Thyroid gland (tissue), 4 donors: ENCODE data around the gene CDC27. TPM values are rescaled to one million over a fixed set of nuclear protein-coding genes. Genes with fewer than 3 reads are reported as not detected.
"Not testable (repeated sequence)": the region's sequence is repeated elsewhere in the genome, so short reads cannot be mapped to it uniquely, and the experiment has no call there.

Source experiments
- DNase-seq, 2 donors: peaks; one replicate each; pipeline ENCODE4 v3.0.0-alpha.2; 2019
- H3K27ac ChIP-seq, 3 donors: fragments of 200-600 bp; sonication (generic); 1 replicate in 2 of 3; 2 replicates in 1 of 3; pipeline ENCODE4 v1.5.1; 2016 to 2019; ENCODE audit warnings: mild to moderate bottlenecking in 1 of 3, moderate library complexity in 1 of 3
- H3K27me3 ChIP-seq: fragments of 200-600 bp; sonication (generic); one replicate; pipeline ENCODE4 v1.5.1; 2019
- H3K36me3 ChIP-seq, 2 donors: fragments of 200-600 bp; sonication (generic); one replicate each; pipeline ENCODE4 v1.5.1; 2016 to 2019
- H3K4me1 ChIP-seq, 2 donors: fragments of 200-600 bp; sonication (generic); one replicate each; pipeline ENCODE4 v1.5.1; 2017 to 2019
- H3K4me3 ChIP-seq, 3 donors: fragments of 200-600 bp; sonication (generic); replicated peaks in 1 of 3; 1 replicate in 2 of 3; 2 replicates in 1 of 3; pipeline ENCODE4 v1.5.1; 2016; ENCODE audit warnings: mild to moderate bottlenecking in 1 of 3
- H3K9me3 ChIP-seq: fragments of 200-600 bp; sonication (generic); one replicate; pipeline ENCODE4 v1.5.1; 2017
- POLR2A ChIP-seq, 2 donors: fragments of 450-650 bp; IDR thresholded peaks; one replicate each; pipeline ENCODE4 v1.6.1; 2017; ENCODE audit warnings: antibody characterized with exemption in 2 of 2, mild to moderate bottlenecking in 2 of 2, moderate library complexity in 1 of 2
- WGBS, 2 donors: methylation state at CpG; one replicate each; pipeline ENCODE4 v1.1.5; 2017; 5-methylcytosine and 5-hydroxymethylcytosine counted together
- intact Hi-C: fragments of 100-400 bp; cut with DNase I; formaldehyde crosslinking; loops from one replicate; pipeline ENCODE4 v1.15.1; 2023
- total RNA-seq, 4 donors: library from RNA; depleted of rRNA; stranded (reverse); fragments of >200 nt; gene quantifications; one replicate each; pipeline ENCODE4 v1.2.3, GENCODE V29; 2016
- TF ChIP-seq, protein P1 (sequence below), 6 experiments: fragments of 200-600 bp in 3 of 6; fragments of 450-650 bp in 3 of 6; sonication (generic) in 3 of 6; IDR thresholded peaks; one replicate each; pipeline ENCODE4 v1.5.1; 2016 to 2019; ENCODE audit warnings: antibody characterized with exemption in 6 of 6, mild to moderate bottlenecking in 2 of 6, inconsistent platforms in 1 of 6, moderate library complexity in 1 of 6

The CDC27 gene
- total RNA-seq, 4 donors from 2014 or later: 124 to 195 (median 181) TPM

DNA sequence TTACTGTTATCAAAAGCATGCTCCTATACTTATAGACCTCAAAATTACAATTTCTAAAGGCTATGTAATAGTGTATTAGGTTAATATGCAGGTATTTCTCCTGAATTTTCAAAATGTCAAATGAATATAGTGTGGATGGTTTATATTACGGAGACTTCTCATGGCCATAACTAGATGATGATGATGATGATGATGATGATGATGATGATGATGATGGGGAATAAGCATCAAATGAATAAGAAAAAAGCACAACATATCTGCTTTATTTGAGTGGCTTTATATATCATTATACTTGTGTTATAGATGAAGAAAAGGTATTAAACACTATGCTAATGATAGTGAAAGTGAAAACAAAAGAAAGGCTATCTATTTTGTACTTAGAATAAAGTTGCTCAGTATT, 53.9 kb downstream of the CDC27 start:
- Histone ChIP-seq H3K9me3 (no peaks in the 10 kb centered on the region), H3K4me1 (no peaks in the 10 kb centered on the region), H3K36me3 (peaks cover 18 to 30% of the 10 kb centered on the region in 2 donors), H3K27ac (no peak overlapping the region), H3K4me3 (no peak overlapping the region), H3K27me3 (no peaks in the 10 kb centered on the region)
- no peak for DNase-seq
- intact Hi-C loops: no loop called here
- 96 to 98% methylated on average over 1 of the region's 1 CpG for WGBS, 2 donors
- TF ChIP-seq, protein P1, sequence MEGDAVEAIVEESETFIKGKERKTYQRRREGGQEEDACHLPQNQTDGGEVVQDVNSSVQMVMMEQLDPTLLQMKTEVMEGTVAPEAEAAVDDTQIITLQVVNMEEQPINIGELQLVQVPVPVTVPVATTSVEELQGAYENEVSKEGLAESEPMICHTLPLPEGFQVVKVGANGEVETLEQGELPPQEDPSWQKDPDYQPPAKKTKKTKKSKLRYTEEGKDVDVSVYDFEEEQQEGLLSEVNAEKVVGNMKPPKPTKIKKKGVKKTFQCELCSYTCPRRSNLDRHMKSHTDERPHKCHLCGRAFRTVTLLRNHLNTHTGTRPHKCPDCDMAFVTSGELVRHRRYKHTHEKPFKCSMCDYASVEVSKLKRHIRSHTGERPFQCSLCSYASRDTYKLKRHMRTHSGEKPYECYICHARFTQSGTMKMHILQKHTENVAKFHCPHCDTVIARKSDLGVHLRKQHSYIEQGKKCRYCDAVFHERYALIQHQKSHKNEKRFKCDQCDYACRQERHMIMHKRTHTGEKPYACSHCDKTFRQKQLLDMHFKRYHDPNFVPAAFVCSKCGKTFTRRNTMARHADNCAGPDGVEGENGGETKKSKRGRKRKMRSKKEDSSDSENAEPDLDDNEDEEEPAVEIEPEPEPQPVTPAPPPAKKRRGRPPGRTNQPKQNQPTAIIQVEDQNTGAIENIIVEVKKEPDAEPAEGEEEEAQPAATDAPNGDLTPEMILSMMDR (IDR thresholded peaks at IDR 0.05): no peak
- TF ChIP-seq POLR2A (IDR thresholded peaks at IDR 0.05): no peak

DNA sequence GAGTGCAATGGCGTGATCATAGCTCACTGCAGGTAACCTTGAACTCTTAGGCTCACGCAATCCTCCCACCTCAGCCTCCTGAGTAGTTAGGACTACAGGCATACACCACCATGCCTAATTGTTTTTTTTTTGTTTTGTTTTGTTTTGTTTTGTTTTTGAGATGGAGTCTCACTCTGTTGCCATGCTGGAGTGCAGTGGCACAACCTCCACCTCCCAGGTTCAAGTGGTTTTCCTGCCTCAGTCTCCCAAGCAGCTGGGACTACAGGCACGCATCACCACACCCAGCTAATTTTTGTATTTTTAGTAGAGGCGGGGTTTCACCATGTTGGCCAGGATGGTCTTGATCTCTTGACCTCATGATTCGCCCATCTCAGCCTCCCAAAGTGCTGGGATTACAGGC, 54.7 kb downstream of the CDC27 start:
- WGBS, 2 donors: 98% methylated on average over 5 of the region's 5 CpGs
- H3K4me1 ChIP-seq, intact Hi-C loops, H3K9me3 ChIP-seq, H3K27ac ChIP-seq, DNase-seq, H3K4me3 ChIP-seq, H3K27me3 ChIP-seq: not testable (repeated sequence)
- peaks cover 18 to 25% of the 10 kb centered on the region in 2 donors for H3K36me3 ChIP-seq

DNA sequence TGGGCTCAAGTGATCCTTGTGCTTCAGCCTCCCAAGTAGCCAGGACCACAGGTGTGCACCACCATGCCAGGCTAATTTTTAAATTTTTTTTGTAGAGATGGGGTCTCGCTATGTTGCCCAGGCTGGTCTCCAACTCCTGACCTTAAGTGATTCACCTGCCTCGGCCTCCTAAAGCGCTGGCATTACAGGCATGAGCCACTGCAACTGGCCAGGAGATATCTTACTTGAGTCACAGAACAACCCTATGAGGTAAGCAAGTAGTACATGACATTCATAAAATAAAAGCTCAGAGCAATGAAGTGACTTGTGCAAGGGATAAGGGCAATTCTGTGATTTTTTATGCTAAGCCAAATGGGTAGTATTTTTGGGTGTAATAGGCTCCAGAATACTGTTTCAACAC, 57.3 kb downstream of the CDC27 start:
- TF ChIP-seq, protein P1 (IDR thresholded peaks at IDR 0.05): no peak
- TF ChIP-seq POLR2A (IDR thresholded peaks at IDR 0.05): no peak
- Histone ChIP-seq H3K4me3 (no peak overlapping the region), H3K27ac (no peak overlapping the region), H3K36me3 (peaks cover 20 to 26% of the 10 kb centered on the region in 2 donors), H3K27me3 (no peaks in the 10 kb centered on the region), H3K4me1 (peaks cover 2 to 9% of the 10 kb centered on the region in 2 donors), H3K9me3 (no peaks in the 10 kb centered on the region)
- no peak for DNase-seq
- 73 to 77% methylated on average over 3 of the region's 3 CpGs for WGBS, 2 donors
- intact Hi-C loops: no loop called here

DNA sequence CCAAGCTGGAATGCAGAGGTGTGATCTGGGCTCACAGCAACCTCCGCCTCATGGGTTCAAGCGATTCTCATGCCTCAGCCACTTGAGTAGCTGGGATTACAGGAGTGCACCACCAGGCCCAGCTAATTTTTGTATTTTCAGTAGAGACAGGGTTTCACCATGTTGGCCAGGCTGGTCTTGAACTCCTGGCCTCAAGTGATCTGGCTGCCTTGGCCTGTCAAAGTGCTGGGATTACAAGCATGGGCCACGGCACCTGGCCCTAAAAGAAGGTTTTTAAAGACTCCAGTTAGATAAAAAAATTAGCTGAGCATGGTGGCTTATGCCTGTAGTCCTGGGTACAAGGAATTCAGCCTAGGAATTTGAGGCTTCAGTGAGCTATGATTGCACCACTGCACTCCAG, 62.3 kb downstream of the CDC27 start:
- H3K27me3 ChIP-seq, H3K9me3 ChIP-seq, H3K4me3 ChIP-seq, intact Hi-C loops: not testable (repeated sequence)
- H3K36me3 ChIP-seq: peaks cover 29 to 30% of the 10 kb centered on the region in 2 donors
- WGBS, 2 donors: 92 to 93% methylated on average over 3 of the region's 3 CpGs
- H3K27ac ChIP-seq: peak overlapping the region in 2 of 3 donors; percentile 44 to 65
- peaks cover 4 to 11% of the 10 kb centered on the region in 2 donors for H3K4me1 ChIP-seq
- peak in 1 of 2 donors; percentile 27 for DNase-seq

DNA sequence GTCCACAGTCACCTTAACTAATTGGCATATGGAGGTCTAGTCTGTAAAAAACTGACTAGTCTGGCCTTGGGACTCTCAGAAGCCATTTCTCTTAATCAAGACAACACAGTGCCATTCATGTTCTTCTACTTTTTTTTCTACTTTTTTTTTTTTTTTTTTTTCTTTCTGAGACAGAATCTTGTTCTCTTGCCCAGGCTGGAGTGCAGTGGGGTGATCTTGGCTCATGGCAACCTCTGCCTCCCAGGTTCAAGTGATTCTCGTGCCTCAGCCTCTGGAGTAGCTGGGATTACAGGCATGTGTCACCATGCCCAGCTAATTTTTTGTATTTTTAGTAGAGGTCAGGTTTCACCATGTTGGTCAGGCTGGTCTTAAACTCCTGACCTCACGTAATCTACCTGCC, 65.8 kb downstream of the CDC27 start:
- H3K27ac ChIP-seq, H3K9me3 ChIP-seq, H3K4me3 ChIP-seq, DNase-seq, intact Hi-C loops, H3K27me3 ChIP-seq: not testable (repeated sequence)
- Histone ChIP-seq H3K4me1 (peaks cover 4 to 11% of the 10 kb centered on the region in 2 donors), H3K36me3 (peaks cover 21 to 29% of the 10 kb centered on the region in 2 donors)
- WGBS, 2 donors: 90 to 95% methylated on average over 2 of the region's 2 CpGs

DNA sequence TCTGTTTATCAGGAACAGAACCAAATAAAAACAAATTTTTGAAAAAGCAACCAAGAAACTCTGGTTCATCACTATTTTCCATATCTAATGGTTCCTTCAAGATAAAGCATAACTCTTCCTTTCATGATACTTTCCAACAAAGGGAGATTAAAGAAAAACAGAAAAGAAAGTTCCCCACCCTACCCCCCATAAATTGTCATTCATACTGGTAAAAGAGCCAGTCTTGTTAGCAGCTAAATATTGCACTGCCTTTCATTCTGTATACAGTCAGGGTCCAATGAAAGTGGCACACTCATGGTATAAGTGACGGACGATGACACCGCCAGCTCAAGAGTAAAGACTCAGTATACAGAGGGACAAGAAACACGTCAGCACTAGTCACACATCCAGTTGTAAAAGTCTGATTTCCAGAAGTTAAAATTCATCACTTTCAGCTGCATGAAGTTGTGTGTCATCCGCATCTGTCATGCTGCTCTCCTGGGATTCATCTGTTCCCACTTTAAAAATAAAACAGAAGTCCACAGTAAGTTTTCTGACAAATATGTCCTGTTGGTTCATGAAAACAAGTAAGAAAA, 68.5 kb downstream of the CDC27 start:
- no peak for TF ChIP-seq POLR2A (IDR thresholded peaks at IDR 0.05)
- TF ChIP-seq, protein P1 (IDR thresholded peaks at IDR 0.05): no peak
- Histone ChIP-seq H3K27me3 (no peaks in the 10 kb centered on the region), H3K4me1 (no peaks in the 10 kb centered on the region), H3K36me3 (peaks cover 11 to 19% of the 10 kb centered on the region in 2 donors), H3K27ac (no peak overlapping the region), H3K9me3 (no peaks in the 10 kb centered on the region), H3K4me3 (no peak overlapping the region)
- 88 to 90% methylated on average over 5 of the region's 5 CpGs for WGBS, 2 donors
- intact Hi-C loops: no loop called here
- no peak for DNase-seq
